T-cell (primary cell): ENCODE measurements around the gene PTTG1IP. TPM values are rescaled to one million over a fixed set of nuclear protein-coding genes. Genes with fewer than 3 reads are reported as not detected.

Experiments
- ATAC-seq, 4 experiments: fragments of 200-7000 bp in 3 of 4; fragments of 150-1000 bp in 1 of 4; cut with Tn5 transposase; replicated peaks in 1 of 4; 1 replicate in 3 of 4; 2 replicates in 1 of 4; pipeline ENCODE4 v1.10.0; 2021; ENCODE audit warnings: moderate library complexity in 3 of 4, mild to moderate bottlenecking in 2 of 4, moderate number of reproducible peaks in 1 of 4
- CTCF ChIA-PET, 2 donors: fragments of 300-600 bp; sonication (Branson Sonifier 250); formaldehyde crosslinking; loops; one replicate each; lab custom pipeline; 2022; ENCODE audit warnings: antibody characterized with exemption in 2 of 2; lab: Charles Lee
- POLR2A ChIA-PET, 2 donors: fragments of 300-600 bp; sonication (Branson Sonifier 250); formaldehyde crosslinking; loops; one replicate each; lab custom pipeline; 2022; ENCODE audit warnings: antibody characterized with exemption in 2 of 2; lab: Charles Lee
- DNase-seq, 35 experiments: peaks; one replicate each; pipeline versions ENCODE4 v3.0.0 to v3.0.0-alpha.2; 2013 to 2023
- H3K27ac ChIP-seq: one replicate; pipeline ENCODE4 v1.5.1; 2013; ENCODE audit warnings: low read length
- H3K27me3 ChIP-seq, 2 experiments: replicated peaks in 1 of 2; 1 replicate in 1 of 2; 2 replicates in 1 of 2; pipeline versions ENCODE4 v1.6.1 to v1.7.0; 2013; ENCODE audit warnings: low read length in 1 of 2, mixed read lengths in 1 of 2; ENCODE audit not compliant: control insufficient read depth in 2 of 2, insufficient read depth in 2 of 2; ENCODE audit errors: extremely low read depth in 1 of 2
- H3K36me3 ChIP-seq, 2 donors: 1 replicate in 1 of 2; 2 replicates in 1 of 2; pipeline versions ENCODE4 v1.6.1 to v1.7.0; 2013; ENCODE audit warnings: low read length in 1 of 2; ENCODE audit not compliant: control insufficient read depth in 2 of 2, insufficient read depth in 1 of 2; ENCODE audit errors: extremely low read depth in 1 of 2
- H3K4me1 ChIP-seq, 2 experiments: 1 replicate in 1 of 2; 2 replicates in 1 of 2; pipeline versions ENCODE4 v1.6.1 to v1.7.0; 2013; ENCODE audit warnings: low read length in 2 of 2, mixed read lengths in 1 of 2; ENCODE audit not compliant: insufficient read depth in 2 of 2, control insufficient read depth in 1 of 2; ENCODE audit errors: extremely low read depth in 1 of 2
- H3K4me3 ChIP-seq, 2 donors: 1 replicate in 1 of 2; 2 replicates in 1 of 2; pipeline versions ENCODE4 v1.5.1 to v1.7.0; 2013; ENCODE audit warnings: mild to moderate bottlenecking in 2 of 2, low read length in 1 of 2, moderate library complexity in 1 of 2; ENCODE audit not compliant: control insufficient read depth in 1 of 2; ENCODE audit errors: extremely low read depth in 1 of 2
- H3K9me3 ChIP-seq: 2 replicates; pipeline ENCODE4 v1.7.0; 2013
- H3K27ac Mint-ChIP-seq, 2 donors: one replicate each; pipeline ENCODE4 v1.8.0; 2020 to 2021; ENCODE audit warnings: mild to moderate bottlenecking in 2 of 2, mixed read lengths in 2 of 2
- H3K27me3 Mint-ChIP-seq, 2 donors: one replicate each; pipeline ENCODE4 v1.8.0; 2021 to 2022; ENCODE audit warnings: mixed read lengths in 2 of 2
- H3K36me3 Mint-ChIP-seq: one replicate; pipeline ENCODE4 v1.8.0; 2021; ENCODE audit warnings: mixed read lengths
- H3K4me1 Mint-ChIP-seq, 3 donors: one replicate each; pipeline ENCODE4 v1.8.0; 2020 to 2022; ENCODE audit warnings: mixed read lengths in 3 of 3, mild to moderate bottlenecking in 1 of 3
- H3K4me3 Mint-ChIP-seq, 3 donors: one replicate each; pipeline ENCODE4 v1.8.0; 2020 to 2022; ENCODE audit warnings: mild to moderate bottlenecking in 3 of 3, mixed read lengths in 3 of 3, moderate library complexity in 3 of 3
- H3K9me3 Mint-ChIP-seq, 3 donors: one replicate each; pipeline ENCODE4 v1.8.0; 2020 to 2022; ENCODE audit warnings: mixed read lengths in 3 of 3
- WGBS: methylation state at CpG from one replicate; pipeline ENCODE4 v1.1.5; 2013; ENCODE audit warnings: missing lambda C conversion rate; ENCODE audit not compliant: insufficient coverage; 5-methylcytosine and 5-hydroxymethylcytosine counted together
- total RNA-seq, 35 experiments: library from RNA in 6 of 35; stranded (reverse) in 6 of 35; fragments of 120-200 nt in 1 of 35; gene quantifications; one replicate each; pipeline versions ENCODE4 v1.2.1 to v1.2.4 and lab custom pipeline; 2013 to 2026

Gene PTTG1IP
- total RNA-seq, 5 donors from 2014 or later (not counting 1 experiment from before 2014, with no cell fraction given), result 73.4 to 91.1 (median 90.2) TPM

DNA sequence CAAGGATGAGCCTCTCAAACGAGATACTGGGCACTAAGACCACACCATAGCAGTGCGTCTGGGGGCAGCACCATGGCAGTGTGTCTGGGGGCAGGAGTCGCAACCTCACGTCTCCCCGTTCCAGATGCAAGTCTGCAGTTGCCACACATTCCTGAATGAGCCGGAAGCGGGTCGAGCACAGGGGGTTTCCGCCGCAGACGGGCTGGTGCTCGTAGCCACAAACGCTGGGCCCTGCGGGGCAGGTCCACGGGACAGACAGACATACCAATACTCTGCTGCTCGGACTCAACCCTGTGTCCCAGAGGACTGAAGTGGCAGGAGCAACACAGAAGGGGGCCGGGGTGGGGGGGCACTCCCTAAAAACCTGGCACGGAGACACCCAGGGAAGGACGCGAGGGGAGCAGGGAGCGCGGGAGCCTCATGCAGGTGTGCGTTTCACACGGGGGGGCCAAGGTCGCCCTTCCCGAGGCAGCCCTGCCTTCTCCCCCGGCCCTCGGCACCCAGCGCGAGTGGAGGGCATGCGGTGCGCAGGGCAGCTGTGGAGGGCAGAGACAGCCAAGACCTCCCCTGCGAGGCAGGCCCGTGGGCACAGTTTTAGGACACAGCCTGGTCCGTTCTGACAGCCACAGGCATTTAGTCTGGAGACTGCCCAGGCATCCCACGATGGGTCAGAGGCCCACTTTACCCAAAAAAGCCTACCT lies 24.5 kb downstream of the PTTG1IP start:
- ATAC-seq (no peak), DNase-seq (no peak)
- CTCF ChIA-PET, result no interaction called here
- H3K4me3 ChIP-seq, result no peak overlapping the region
- POLR2A ChIA-PET, result no interaction called here
- Mint-ChIP-seq H3K27me3 (no peaks in the 10 kb centered on the region), H3K4me3 (no peak overlapping the region), H3K4me1 (peaks cover 31 to 48% (median 47%) of the 10 kb centered on the region in 3 donors), H3K27ac (no peak overlapping the region), H3K36me3 (peaks cover 11% of the 10 kb centered on the region), H3K9me3 (no peaks in the 10 kb centered on the region)
- H3K27ac ChIP-seq, result no peak overlapping the region
- 96% methylated on average over 35 of the region's 36 CpGs for WGBS
- peaks cover 3 to 38% of the 10 kb centered on the region in 2 donors for H3K36me3 ChIP-seq
- peaks cover 13 to 33% of the 10 kb centered on the region in 2 experiments for H3K4me1 ChIP-seq
- peaks cover 0 to 12% of the 10 kb centered on the region in 2 experiments for H3K27me3 ChIP-seq
- H3K9me3 ChIP-seq, result no peaks in the 10 kb centered on the region

DNA sequence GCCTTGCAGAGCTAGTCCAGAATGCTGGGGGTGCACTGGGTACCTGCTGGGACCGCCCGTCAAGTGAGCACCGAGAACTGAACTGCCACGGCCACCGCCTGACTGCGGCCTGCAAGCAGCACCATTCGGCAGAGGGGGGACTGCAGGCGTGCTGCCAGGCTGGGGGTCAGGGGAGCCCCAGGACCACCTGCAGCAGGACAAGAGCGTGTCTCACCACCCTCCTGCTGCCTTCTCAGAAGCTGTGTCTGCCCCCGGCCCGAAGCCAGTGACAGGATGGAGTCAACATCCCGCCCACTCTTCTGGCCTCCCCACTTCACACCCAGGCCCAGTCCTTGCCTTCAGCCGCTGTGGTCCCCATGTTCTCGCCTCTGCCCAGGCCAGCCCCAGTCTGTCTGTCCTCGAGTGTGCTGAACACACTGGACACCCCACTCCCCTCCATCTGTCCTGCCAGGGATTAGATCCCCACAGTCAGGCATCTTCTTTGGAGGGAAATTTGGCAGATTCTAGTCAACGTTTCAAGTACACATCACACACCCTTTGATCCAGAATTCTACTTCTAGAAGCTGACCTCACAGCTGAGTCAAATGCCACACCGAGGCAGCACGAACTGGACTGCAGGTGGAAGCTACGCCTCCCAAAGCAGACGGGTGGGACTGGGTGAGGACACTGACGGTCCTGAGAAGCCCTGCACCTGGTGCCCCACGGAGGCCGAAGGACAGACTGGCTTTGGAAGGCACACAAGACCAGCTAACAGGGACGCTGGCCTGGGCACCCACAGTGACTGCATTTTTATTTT lies 26.0 kb downstream of the PTTG1IP start:
- no peak overlapping the region for H3K27ac ChIP-seq
- H3K4me1 Mint-ChIP-seq, result peaks cover 24 to 35% (median 34%) of the 10 kb centered on the region in 3 donors
- no peaks in the 10 kb centered on the region for H3K9me3 Mint-ChIP-seq
- peaks cover 3 to 27% of the 10 kb centered on the region in 2 donors for H3K36me3 ChIP-seq
- peaks cover 11 to 26% of the 10 kb centered on the region in 2 experiments for H3K4me1 ChIP-seq
- POLR2A ChIA-PET, result no interaction called here
- ATAC-seq (no peak), DNase-seq (no peak)
- H3K36me3 Mint-ChIP-seq, result peaks cover 8% of the 10 kb centered on the region
- H3K27me3 ChIP-seq, result peaks cover 0 to 15% of the 10 kb centered on the region in 2 experiments
- no peak overlapping the region for H3K27ac Mint-ChIP-seq
- no peak overlapping the region for H3K4me3 ChIP-seq
- peak overlapping the region in 1 of 3 donors; percentile 40 for H3K4me3 Mint-ChIP-seq
- 86% methylated on average over 24 of the region's 24 CpGs for WGBS
- peaks cover 0 to 2% of the 10 kb centered on the region in 2 donors for H3K27me3 Mint-ChIP-seq
- CTCF ChIA-PET, result no interaction called here
- no peaks in the 10 kb centered on the region for H3K9me3 ChIP-seq

DNA sequence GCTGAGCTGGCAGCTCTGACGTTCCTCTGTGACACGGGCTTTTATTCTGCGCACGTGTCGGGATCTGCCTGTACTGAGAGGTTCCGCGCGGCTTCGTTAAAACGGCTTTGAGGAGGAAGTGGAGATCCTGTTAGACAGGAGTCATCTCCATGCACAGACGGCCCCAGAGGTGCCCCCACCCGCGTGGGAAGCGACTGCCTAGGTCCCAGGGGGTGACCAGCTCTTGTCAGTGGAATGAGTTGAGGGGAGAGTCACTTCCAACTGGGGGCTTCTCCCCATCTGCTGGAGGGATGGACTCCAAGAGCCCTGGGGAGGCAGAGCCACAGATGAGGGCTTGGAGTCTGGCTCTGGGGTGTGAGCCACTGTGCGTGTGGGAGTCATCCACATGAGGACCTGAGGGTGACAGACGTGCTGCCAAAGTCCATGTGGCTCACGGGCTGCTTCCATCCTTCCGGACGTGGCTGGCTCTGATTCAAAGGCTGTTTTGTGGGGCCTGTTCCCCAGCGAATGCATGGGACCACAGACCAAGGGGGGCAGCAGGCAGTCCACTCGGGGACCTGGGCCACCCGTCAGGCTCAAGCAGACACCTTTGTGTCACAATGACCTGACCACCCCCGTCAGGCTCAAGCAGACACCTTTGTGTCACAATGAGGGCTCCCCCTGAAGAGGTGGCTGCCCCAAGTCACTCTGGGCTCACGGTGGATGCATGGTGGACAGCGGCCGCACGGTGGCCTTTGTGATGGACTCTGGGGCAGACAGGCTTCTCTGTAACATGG lies 26.8 kb downstream of the PTTG1IP start:
- H3K4me3 Mint-ChIP-seq, result peak overlapping the region; percentile 53 to 75 (median 63)
- WGBS, result 60% methylated on average over 23 of the region's 27 CpGs
- peaks cover 8 to 22% of the 10 kb centered on the region in 2 experiments for H3K4me1 ChIP-seq
- H3K27ac Mint-ChIP-seq, result peak overlapping the region; percentile 68 to 74
- ATAC-seq (peak; percentile 64 to 77 (median 68)), DNase-seq (peak in 32 of 35 experiments; percentile 20 to 67 (median 42))
- H3K9me3 ChIP-seq, result no peaks in the 10 kb centered on the region
- peaks cover 16 to 28% (median 27%) of the 10 kb centered on the region in 3 donors for H3K4me1 Mint-ChIP-seq
- ChIA-PET CTCF (no interaction called here), POLR2A (no interaction called here)
- H3K9me3 Mint-ChIP-seq, result no peaks in the 10 kb centered on the region
- peak overlapping the region; percentile 9 for H3K27ac ChIP-seq
- peaks cover 0 to 20% of the 10 kb centered on the region in 2 experiments for H3K27me3 ChIP-seq
- H3K27me3 Mint-ChIP-seq, result peaks cover 0 to 3% of the 10 kb centered on the region in 2 donors
- no peak overlapping the region for H3K4me3 ChIP-seq
- H3K36me3 ChIP-seq, result peaks cover 3 to 26% of the 10 kb centered on the region in 2 donors
- peaks cover 5% of the 10 kb centered on the region for H3K36me3 Mint-ChIP-seq

DNA sequence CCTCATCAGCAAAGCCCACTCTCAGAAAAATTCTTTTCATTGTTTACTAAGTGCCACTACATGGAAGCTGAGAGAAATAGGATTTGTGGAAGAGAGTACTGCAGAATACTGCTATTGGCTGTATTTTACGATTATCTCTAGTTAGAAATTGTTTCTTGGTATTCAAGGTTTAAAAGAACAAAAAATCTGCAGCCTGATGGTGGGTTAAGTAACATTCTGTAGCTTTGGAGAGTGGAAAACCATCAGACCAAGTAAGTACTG lies 27.3 kb downstream of the PTTG1IP start:
- no peak for DNase-seq

DNA sequence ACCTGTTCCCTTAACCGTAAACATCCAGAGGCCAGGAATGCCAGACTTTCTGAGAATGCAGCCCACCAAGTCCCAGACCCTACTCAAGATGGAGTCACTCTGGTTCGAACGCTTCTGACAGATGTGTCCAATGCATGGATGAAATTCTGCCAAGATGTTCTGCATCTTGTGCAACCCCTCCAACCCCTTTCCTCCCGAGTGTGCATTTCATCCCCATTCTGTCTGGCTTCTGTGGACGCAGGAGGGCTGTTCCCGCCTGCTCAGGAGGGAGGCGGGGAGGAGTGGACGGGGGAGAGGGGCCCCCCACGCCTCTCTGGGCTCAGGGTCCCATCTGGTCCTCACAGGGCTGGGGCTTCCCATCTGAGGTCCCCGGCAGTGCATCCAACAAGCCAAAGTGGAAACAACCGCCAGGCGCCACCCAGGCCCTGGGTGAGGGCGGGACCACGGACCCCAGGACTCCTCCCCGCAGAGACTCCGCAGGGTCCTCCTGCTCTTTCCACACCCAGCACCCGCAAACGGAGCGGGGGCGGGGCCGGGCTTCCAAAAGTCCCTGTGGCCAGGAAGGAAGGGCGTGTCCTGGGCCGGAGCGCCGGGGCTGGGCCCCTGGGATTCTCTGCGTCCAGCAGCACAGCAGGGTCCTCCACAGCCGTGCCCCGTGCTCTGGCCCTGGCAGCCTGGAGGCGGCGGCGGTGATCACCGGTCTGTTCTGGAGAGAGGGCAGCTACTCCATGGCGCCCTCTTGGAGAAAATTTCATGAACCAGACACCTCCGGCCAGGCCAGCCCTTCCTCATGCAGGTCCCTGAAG lies 27.9 kb downstream of the PTTG1IP start:
- WGBS, result 10% methylated on average over 27 of the region's 34 CpGs
- Histone ChIP-seq H3K27ac (no peak overlapping the region), H3K36me3 (peaks cover 2 to 19% of the 10 kb centered on the region in 2 donors), H3K9me3 (no peaks in the 10 kb centered on the region), H3K4me3 (peak overlapping the region; percentile 33 to 52), H3K27me3 (peaks cover 0 to 30% of the 10 kb centered on the region in 2 experiments), H3K4me1 (peaks cover 6 to 19% of the 10 kb centered on the region in 2 experiments)
- Mint-ChIP-seq H3K27me3 (peaks cover 0 to 10% of the 10 kb centered on the region in 2 donors), H3K9me3 (no peaks in the 10 kb centered on the region), H3K4me1 (peaks cover 8 to 19% (median 18%) of the 10 kb centered on the region in 3 donors), H3K4me3 (peak overlapping the region; percentile 53 to 75 (median 63)), H3K36me3 (no peaks in the 10 kb centered on the region), H3K27ac (peak overlapping the region; percentile 31 to 68)
- ATAC-seq (peak; percentile 71 to 83 (median 76)), DNase-seq (peak in 30 of 35 experiments; percentile 6 to 60 (median 29))
- POLR2A ChIA-PET, result no interaction called here
- CTCF ChIA-PET, result no interaction called here

More for the DNA sequence above, 27.3 kb downstream of the PTTG1IP start:
- Mint-ChIP-seq H3K36me3 (peaks cover 4% of the 10 kb centered on the region), H3K4me3 (peak overlapping the region; percentile 53 to 75 (median 63)), H3K4me1 (peaks cover 11 to 22% (median 21%) of the 10 kb centered on the region in 3 donors), H3K9me3 (no peaks in the 10 kb centered on the region), H3K27ac (peak overlapping the region; percentile 68 to 74), H3K27me3 (peaks cover 0 to 7% of the 10 kb centered on the region in 2 donors)
- Histone ChIP-seq H3K36me3 (peaks cover 3 to 24% of the 10 kb centered on the region in 2 donors), H3K4me3 (peak overlapping the region in 1 of 2 donors; percentile 52), H3K9me3 (no peaks in the 10 kb centered on the region), H3K4me1 (peaks cover 6 to 19% of the 10 kb centered on the region in 2 experiments), H3K27ac (no peak overlapping the region), H3K27me3 (peaks cover 0 to 25% of the 10 kb centered on the region in 2 experiments)
- 27% methylated on average over 1 of the region's 1 CpG for WGBS
- ChIA-PET CTCF (no interaction called here), POLR2A (no interaction called here)
- no peak for ATAC-seq
